ENCODE results near the gene AMZ2. TPM values are rescaled to one million over a fixed set of nuclear protein-coding genes. Genes with fewer than 3 reads are reported as not detected.
"Not testable (repeated sequence)": the region's sequence is repeated elsewhere in the genome, so short reads cannot be mapped to it uniquely, and the experiment has no call there.

AMZ2 gene
- total RNA-seq, 1 donor from 2014 or later = 76.2 TPM

DNA sequence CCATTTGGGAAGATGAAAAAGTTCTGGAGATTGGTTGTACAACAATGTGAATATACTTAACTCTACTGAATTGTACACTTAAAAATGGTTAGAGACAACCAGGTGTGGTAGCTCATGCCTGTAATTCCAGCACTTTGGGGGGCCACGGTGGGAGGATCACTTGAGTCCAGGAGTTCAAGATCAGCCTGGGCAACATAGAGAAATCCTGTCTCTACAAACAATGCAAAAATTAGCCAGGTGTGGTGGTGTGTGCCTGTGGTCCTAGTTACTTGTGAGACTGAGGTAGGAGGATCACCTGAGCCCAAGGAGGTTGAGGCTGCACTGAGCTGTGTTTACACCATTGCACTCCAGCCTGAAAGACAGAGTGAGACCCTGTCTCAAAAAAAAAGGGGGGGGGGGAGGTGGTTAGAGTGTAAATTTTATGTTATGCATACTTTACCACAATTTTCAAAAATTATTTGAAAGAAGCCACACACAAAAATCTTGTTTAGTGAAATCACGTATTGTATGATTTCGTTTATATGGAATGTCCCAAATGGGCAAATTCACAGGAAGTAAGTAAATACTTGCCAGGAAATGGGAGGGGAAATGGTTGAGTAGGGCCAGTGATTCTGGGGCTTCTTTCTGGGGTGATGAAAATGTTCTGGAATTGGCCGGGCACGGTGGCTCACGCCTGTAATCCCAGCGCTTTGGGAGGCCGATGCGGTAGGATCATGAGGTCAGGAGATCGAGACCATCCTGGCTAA, 37.1 kb upstream of the AMZ2 start:
- H3K9me3 ChIP-seq (ENCODE audit: insufficient read depth, low read depth, low read length) = no peaks in the 10 kb centered on the region
- H3K36me3 ChIP-seq (ENCODE audit: insufficient read depth, low read length) = no peaks in the 10 kb centered on the region
- H4K20me1 ChIP-seq (ENCODE audit: insufficient read depth, low read length) = no peaks in the 10 kb centered on the region
- no peak for FAIRE-seq
- no peak overlapping the region for H3K4me3 Mint-ChIP-seq (ENCODE audit: unreplicated experiment)
- H3K4me3 ChIP-seq (ENCODE audit: insufficient read depth, low read depth, low read length) = no peak overlapping the region
- no peaks in the 10 kb centered on the region for H3K27me3 Mint-ChIP-seq (ENCODE audit: low read depth, unreplicated experiment)
- TF ChIP-seq, protein P1, sequence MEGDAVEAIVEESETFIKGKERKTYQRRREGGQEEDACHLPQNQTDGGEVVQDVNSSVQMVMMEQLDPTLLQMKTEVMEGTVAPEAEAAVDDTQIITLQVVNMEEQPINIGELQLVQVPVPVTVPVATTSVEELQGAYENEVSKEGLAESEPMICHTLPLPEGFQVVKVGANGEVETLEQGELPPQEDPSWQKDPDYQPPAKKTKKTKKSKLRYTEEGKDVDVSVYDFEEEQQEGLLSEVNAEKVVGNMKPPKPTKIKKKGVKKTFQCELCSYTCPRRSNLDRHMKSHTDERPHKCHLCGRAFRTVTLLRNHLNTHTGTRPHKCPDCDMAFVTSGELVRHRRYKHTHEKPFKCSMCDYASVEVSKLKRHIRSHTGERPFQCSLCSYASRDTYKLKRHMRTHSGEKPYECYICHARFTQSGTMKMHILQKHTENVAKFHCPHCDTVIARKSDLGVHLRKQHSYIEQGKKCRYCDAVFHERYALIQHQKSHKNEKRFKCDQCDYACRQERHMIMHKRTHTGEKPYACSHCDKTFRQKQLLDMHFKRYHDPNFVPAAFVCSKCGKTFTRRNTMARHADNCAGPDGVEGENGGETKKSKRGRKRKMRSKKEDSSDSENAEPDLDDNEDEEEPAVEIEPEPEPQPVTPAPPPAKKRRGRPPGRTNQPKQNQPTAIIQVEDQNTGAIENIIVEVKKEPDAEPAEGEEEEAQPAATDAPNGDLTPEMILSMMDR (IDR thresholded peaks at IDR 0.05; ENCODE audit: insufficient read depth, low read depth, low read length) = no peak
- TF ChIP-seq EZH2 (IDR thresholded peaks at IDR 0.05; ENCODE audit: insufficient read depth, low read length) = no peak
- H2AFZ ChIP-seq (ENCODE audit: low read depth, low read length) = no peak overlapping the region
- no peaks in the 10 kb centered on the region for H3K4me1 Mint-ChIP-seq (ENCODE audit: low read depth, unreplicated experiment)
- DNase-seq (ENCODE audit: low read depth) = no peak
- H3K27me3 ChIP-seq (ENCODE audit: insufficient read depth, low read length) = no peaks in the 10 kb centered on the region
- no peaks in the 10 kb centered on the region for H3K4me1 ChIP-seq (ENCODE audit: insufficient read depth, low read length)
- H3K36me3 Mint-ChIP-seq (ENCODE audit: low read depth, unreplicated experiment) = no peaks in the 10 kb centered on the region
- no peak overlapping the region for H3K27ac Mint-ChIP-seq (ENCODE audit: unreplicated experiment)
- no peak overlapping the region for H3K27ac ChIP-seq (ENCODE audit: low read depth, low read length)
- H3K9me3 Mint-ChIP-seq (ENCODE audit: unreplicated experiment) = no peaks in the 10 kb centered on the region
- no peak overlapping the region for H3K9ac ChIP-seq (ENCODE audit: low read length)
- H3K4me2 ChIP-seq (ENCODE audit: low read length) = no peak overlapping the region
- no peaks in the 10 kb centered on the region for H3K79me2 ChIP-seq (ENCODE audit: insufficient read depth, low read length)

DNA sequence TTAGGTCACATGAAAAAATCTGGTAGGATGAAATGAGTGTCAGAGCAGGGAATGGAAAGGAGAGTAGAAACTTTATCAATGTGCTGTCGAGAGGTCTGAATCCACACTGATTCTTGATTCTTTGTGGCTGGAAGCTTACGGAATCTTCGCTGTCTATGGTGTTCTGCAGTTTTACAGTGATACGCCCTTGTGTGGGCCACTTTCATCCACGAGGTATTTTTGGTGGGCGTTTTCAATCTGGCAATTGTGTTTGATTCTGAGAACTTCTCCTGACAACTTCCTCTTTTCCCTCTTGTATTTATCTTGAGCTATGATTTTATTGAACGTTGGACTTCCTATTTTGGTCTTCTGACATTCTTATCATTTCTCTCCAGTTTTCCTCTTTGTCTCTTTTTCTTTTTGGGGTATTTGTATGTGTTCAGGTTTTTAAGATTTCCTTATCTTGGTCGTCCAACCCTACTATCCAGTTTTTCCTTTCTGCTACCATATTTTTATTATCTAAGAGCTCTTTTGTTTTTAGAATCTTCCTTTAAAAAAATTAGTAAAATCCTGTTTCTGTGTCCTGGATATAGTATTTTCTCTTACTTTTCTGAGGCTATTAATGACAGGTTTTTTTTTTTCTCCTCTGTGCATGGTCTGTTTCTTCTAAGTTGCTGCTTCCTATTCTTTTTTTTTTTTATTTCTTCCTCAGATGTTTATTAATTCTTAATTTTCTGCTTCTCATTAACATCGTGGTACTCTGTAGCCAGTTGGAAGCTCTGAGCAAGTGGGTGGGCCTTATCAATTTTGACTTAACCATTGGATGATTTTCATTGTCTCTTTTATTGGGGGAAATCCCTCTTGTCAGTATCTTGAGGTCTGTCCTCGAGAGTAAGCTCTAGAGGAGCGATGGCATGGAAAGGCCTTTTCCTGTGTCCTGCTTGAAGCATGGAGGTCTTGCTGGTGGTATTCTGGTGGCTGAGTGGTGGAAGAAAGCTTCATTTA, 34.1 kb upstream of the AMZ2 start:
- DNase-seq (ENCODE audit: low read depth); H3K27ac Mint-ChIP-seq (ENCODE audit: unreplicated experiment); H3K4me1 Mint-ChIP-seq (ENCODE audit: low read depth, unreplicated experiment): not testable (repeated sequence)

DNA sequence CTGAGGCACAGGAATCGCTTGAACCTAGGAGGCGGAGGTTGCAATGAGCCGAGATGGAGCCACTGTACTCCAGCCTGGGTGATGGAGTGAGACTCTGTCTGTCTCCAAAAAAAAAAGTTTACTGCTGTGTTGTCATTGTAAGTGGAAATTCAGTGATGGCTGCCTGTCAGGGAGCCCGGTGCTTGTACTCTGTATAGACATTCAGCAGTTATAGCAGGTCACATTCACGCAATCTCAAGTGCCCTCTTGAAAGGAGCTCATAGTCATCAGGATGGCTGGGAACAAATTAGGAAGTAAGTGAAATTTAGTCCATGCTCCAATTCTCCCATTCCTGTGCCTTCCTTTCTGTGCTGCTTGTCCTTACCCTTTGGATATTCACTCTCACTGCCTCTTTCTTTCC, 32.4 kb upstream of the AMZ2 start:
- H2AFZ ChIP-seq (ENCODE audit: low read depth, low read length); H3K9ac ChIP-seq (ENCODE audit: low read length); H3K4me3 Mint-ChIP-seq (ENCODE audit: unreplicated experiment); H3K36me3 ChIP-seq (ENCODE audit: insufficient read depth, low read length); H3K9me3 Mint-ChIP-seq (ENCODE audit: unreplicated experiment); H3K27me3 Mint-ChIP-seq (ENCODE audit: low read depth, unreplicated experiment); FAIRE-seq; H3K9me3 ChIP-seq (ENCODE audit: insufficient read depth, low read depth, low read length); H3K4me2 ChIP-seq (ENCODE audit: low read length); H3K27ac Mint-ChIP-seq (ENCODE audit: unreplicated experiment); H4K20me1 ChIP-seq (ENCODE audit: insufficient read depth, low read length); H3K27me3 ChIP-seq (ENCODE audit: insufficient read depth, low read length); H3K79me2 ChIP-seq (ENCODE audit: insufficient read depth, low read length); H3K4me1 Mint-ChIP-seq (ENCODE audit: low read depth, unreplicated experiment); H3K36me3 Mint-ChIP-seq (ENCODE audit: low read depth, unreplicated experiment); H3K4me3 ChIP-seq (ENCODE audit: insufficient read depth, low read depth, low read length); H3K27ac ChIP-seq (ENCODE audit: low read depth, low read length); DNase-seq (ENCODE audit: low read depth); H3K4me1 ChIP-seq (ENCODE audit: insufficient read depth, low read length): not testable (repeated sequence)

More for the DNA sequence above, 34.1 kb upstream of the AMZ2 start:
- H3K79me2 ChIP-seq (ENCODE audit: insufficient read depth, low read length); H3K4me1 ChIP-seq (ENCODE audit: insufficient read depth, low read length); H3K27ac ChIP-seq (ENCODE audit: low read depth, low read length); H3K9me3 ChIP-seq (ENCODE audit: insufficient read depth, low read depth, low read length); H2AFZ ChIP-seq (ENCODE audit: low read depth, low read length); H3K36me3 ChIP-seq (ENCODE audit: insufficient read depth, low read length); H3K36me3 Mint-ChIP-seq (ENCODE audit: low read depth, unreplicated experiment); H3K4me3 ChIP-seq (ENCODE audit: insufficient read depth, low read depth, low read length); FAIRE-seq; H3K9me3 Mint-ChIP-seq (ENCODE audit: unreplicated experiment); H3K4me3 Mint-ChIP-seq (ENCODE audit: unreplicated experiment); H3K27me3 ChIP-seq (ENCODE audit: insufficient read depth, low read length); H3K4me2 ChIP-seq (ENCODE audit: low read length); H3K9ac ChIP-seq (ENCODE audit: low read length); H3K27me3 Mint-ChIP-seq (ENCODE audit: low read depth, unreplicated experiment); H4K20me1 ChIP-seq (ENCODE audit: insufficient read depth, low read length): not testable (repeated sequence)

DNA sequence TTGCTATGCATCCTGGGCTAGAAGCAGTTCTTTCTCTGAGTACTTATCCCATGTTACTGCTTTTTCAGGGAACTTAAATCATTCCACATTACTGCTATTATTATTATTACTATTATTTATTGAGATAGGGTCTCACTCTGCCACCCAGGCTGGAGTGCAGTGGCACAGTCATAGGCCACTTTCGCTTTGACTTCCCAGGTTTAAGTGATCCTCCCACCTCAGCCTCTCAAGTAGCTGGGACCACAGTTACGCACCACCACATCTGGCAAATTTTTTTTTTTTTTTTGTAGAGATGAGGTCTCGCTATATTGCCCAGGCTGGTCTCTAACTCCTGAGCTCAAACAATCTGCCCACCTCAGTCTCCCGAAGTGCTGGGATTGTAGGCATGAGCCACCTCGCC, 28.4 kb upstream of the AMZ2 start:
- H3K4me1 ChIP-seq (ENCODE audit: insufficient read depth, low read length); H3K27ac ChIP-seq (ENCODE audit: low read depth, low read length); H3K4me3 ChIP-seq (ENCODE audit: insufficient read depth, low read depth, low read length); H4K20me1 ChIP-seq (ENCODE audit: insufficient read depth, low read length); H3K79me2 ChIP-seq (ENCODE audit: insufficient read depth, low read length); H3K9me3 ChIP-seq (ENCODE audit: insufficient read depth, low read depth, low read length); H3K27me3 Mint-ChIP-seq (ENCODE audit: low read depth, unreplicated experiment); H3K36me3 Mint-ChIP-seq (ENCODE audit: low read depth, unreplicated experiment); FAIRE-seq; H3K9me3 Mint-ChIP-seq (ENCODE audit: unreplicated experiment); H2AFZ ChIP-seq (ENCODE audit: low read depth, low read length); H3K4me2 ChIP-seq (ENCODE audit: low read length); H3K27me3 ChIP-seq (ENCODE audit: insufficient read depth, low read length); H3K9ac ChIP-seq (ENCODE audit: low read length); DNase-seq (ENCODE audit: low read depth); H3K4me1 Mint-ChIP-seq (ENCODE audit: low read depth, unreplicated experiment); H3K36me3 ChIP-seq (ENCODE audit: insufficient read depth, low read length); H3K4me3 Mint-ChIP-seq (ENCODE audit: unreplicated experiment); H3K27ac Mint-ChIP-seq (ENCODE audit: unreplicated experiment): not testable (repeated sequence)

DNA sequence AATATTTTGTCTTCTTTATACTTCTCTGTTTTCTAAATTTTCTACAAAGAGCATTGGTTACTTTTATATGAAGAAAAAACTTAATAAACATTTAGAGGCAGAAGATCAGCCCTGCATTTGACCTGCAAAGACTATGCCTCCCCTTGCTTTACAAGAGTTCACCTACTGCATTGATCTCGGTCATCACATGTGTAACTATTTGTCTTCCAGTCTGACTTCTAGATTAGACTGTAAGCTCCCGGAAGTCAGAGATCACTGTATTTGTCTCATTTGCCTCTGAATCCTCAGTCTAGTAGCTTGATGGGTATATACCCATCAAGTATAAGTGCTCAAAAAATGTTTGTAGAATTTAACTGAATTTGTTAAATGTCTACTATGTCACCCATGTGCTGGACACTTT, 27.7 kb upstream of the AMZ2 start:
- H3K9me3 Mint-ChIP-seq (ENCODE audit: unreplicated experiment); H3K27ac Mint-ChIP-seq (ENCODE audit: unreplicated experiment); H2AFZ ChIP-seq (ENCODE audit: low read depth, low read length); H3K36me3 ChIP-seq (ENCODE audit: insufficient read depth, low read length); H4K20me1 ChIP-seq (ENCODE audit: insufficient read depth, low read length); DNase-seq (ENCODE audit: low read depth); H3K27me3 Mint-ChIP-seq (ENCODE audit: low read depth, unreplicated experiment); H3K27me3 ChIP-seq (ENCODE audit: insufficient read depth, low read length); H3K27ac ChIP-seq (ENCODE audit: low read depth, low read length); H3K79me2 ChIP-seq (ENCODE audit: insufficient read depth, low read length); H3K4me2 ChIP-seq (ENCODE audit: low read length); H3K9me3 ChIP-seq (ENCODE audit: insufficient read depth, low read depth, low read length); H3K36me3 Mint-ChIP-seq (ENCODE audit: low read depth, unreplicated experiment); H3K4me3 ChIP-seq (ENCODE audit: insufficient read depth, low read depth, low read length); H3K9ac ChIP-seq (ENCODE audit: low read length); H3K4me1 Mint-ChIP-seq (ENCODE audit: low read depth, unreplicated experiment); H3K4me3 Mint-ChIP-seq (ENCODE audit: unreplicated experiment); H3K4me1 ChIP-seq (ENCODE audit: insufficient read depth, low read length): not testable (repeated sequence)
- peak; percentile 29 for FAIRE-seq

Data from astrocyte (in vitro differentiated cells and primary cell).